Measurements from ENCODE around the gene CUBN. TPM values are rescaled to one million over a fixed set of nuclear protein-coding genes. Genes with fewer than 3 reads are reported as not detected.

The CUBN gene
- total RNA-seq, 1 experiment from 2014 or later = 0.07 TPM

- Histone ChIP-seq H3K4me2 (no peak overlapping the region), H3K27me3 (ENCODE audit: insufficient read depth, low read depth) (no peaks in the 10 kb centered on the region), H3F3A (ENCODE audit: insufficient read depth, low read depth) (no peaks in the 10 kb centered on the region), H3K9me3 (ENCODE audit: insufficient read depth, low read depth) (no peaks in the 10 kb centered on the region), H3K4me3 (no peak overlapping the region), H3K36me3 (ENCODE audit: low read depth) (no peaks in the 10 kb centered on the region), H2AFZ (no peak overlapping the region), H3K9me2 (ENCODE audit: insufficient read depth) (no peaks in the 10 kb centered on the region), H3K27ac (no peak overlapping the region), H3K79me2 (ENCODE audit: low read depth) (peaks cover 8% of the 10 kb centered on the region), H4K20me1 (ENCODE audit: insufficient read depth) (no peaks in the 10 kb centered on the region), H3K4me1 (replicated peaks; ENCODE audit: insufficient read depth) (peaks cover 4% of the 10 kb centered on the region; the same call in 1 of the 2 replicates)
- CTCF ChIA-PET = no interaction called here
- POLR2A ChIA-PET (ENCODE audit: unreplicated experiment) = interaction anchor here (0.6 kb wide), 1 partner anchor 1962 kb away, joined by 3 read pairs; no protein-coding TSS in a partner anchor
- TF ChIP-seq, protein P1, sequence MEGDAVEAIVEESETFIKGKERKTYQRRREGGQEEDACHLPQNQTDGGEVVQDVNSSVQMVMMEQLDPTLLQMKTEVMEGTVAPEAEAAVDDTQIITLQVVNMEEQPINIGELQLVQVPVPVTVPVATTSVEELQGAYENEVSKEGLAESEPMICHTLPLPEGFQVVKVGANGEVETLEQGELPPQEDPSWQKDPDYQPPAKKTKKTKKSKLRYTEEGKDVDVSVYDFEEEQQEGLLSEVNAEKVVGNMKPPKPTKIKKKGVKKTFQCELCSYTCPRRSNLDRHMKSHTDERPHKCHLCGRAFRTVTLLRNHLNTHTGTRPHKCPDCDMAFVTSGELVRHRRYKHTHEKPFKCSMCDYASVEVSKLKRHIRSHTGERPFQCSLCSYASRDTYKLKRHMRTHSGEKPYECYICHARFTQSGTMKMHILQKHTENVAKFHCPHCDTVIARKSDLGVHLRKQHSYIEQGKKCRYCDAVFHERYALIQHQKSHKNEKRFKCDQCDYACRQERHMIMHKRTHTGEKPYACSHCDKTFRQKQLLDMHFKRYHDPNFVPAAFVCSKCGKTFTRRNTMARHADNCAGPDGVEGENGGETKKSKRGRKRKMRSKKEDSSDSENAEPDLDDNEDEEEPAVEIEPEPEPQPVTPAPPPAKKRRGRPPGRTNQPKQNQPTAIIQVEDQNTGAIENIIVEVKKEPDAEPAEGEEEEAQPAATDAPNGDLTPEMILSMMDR (conservative IDR thresholded peaks at IDR 0.05) = no peak
- no peak for TF ChIP-seq EZH2 (IDR thresholded peaks at IDR 0.05; ENCODE audit: low read depth)
- no peak for DNase-seq
- no TSS peak for BruUV-seq (replicated peaks)
- intact Hi-C loops (cut with micrococcal nuclease; ENCODE audit: unreplicated experiment) = no loop called here
Observed at GRCh38 chr10:16811292-16811691, 318.3 kb downstream of the CUBN start.

GRCh38 chr10:16809074-16809718, 320.4 kb downstream of the CUBN start:
- TF ChIP-seq, protein P1 (conservative IDR thresholded peaks at IDR 0.05) = peak; percentile 48
- TF ChIP-seq EZH2 (IDR thresholded peaks at IDR 0.05; ENCODE audit: low read depth) = no peak
- H2AFZ ChIP-seq = no peak overlapping the region
- ChIA-PET POLR2A (ENCODE audit: unreplicated experiment) (no interaction called here), CTCF (no interaction called here)
- H3K27ac ChIP-seq = no peak overlapping the region
- H3K79me2 ChIP-seq (ENCODE audit: low read depth) = no peaks in the 10 kb centered on the region
- H3K9me2 ChIP-seq (ENCODE audit: insufficient read depth) = no peaks in the 10 kb centered on the region
- no peaks in the 10 kb centered on the region for H4K20me1 ChIP-seq (ENCODE audit: insufficient read depth)
- no peaks in the 10 kb centered on the region for H3K4me1 ChIP-seq (replicated peaks; ENCODE audit: insufficient read depth)
- intact Hi-C loops (cut with micrococcal nuclease; ENCODE audit: unreplicated experiment) = no loop called here
- BruUV-seq (replicated peaks) = no TSS peak
- H3K4me2 ChIP-seq = no peak overlapping the region
- no peaks in the 10 kb centered on the region for H3F3A ChIP-seq (ENCODE audit: insufficient read depth, low read depth)
- H3K36me3 ChIP-seq (ENCODE audit: low read depth) = no peaks in the 10 kb centered on the region
- no peak for DNase-seq
- no peak overlapping the region for H3K4me3 ChIP-seq
- no peaks in the 10 kb centered on the region for H3K27me3 ChIP-seq (ENCODE audit: insufficient read depth, low read depth)
- no peaks in the 10 kb centered on the region for H3K9me3 ChIP-seq (ENCODE audit: insufficient read depth, low read depth)

DNA sequence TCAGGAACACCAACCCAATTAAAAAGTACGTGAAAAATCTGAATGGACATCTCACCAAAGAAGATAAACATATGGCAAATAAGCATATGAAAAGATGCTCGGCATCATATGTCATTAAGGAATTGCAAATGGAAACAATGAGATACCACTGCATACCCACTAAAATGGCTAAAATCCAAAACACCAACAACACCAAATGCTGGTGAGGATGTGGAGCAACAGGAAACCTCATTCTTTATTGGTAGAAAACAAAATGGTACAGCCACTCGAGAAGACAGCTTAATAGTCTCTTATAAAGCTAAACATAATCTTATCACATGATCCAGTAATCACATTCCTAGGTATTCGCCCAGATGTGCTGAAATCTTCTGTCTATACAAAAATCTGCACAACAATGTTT, 325.5 kb downstream of the CUBN start:
- Histone ChIP-seq H3K4me3 (no peak overlapping the region), H2AFZ (no peak overlapping the region), H3K79me2 (ENCODE audit: low read depth) (no peaks in the 10 kb centered on the region), H3K9me3 (ENCODE audit: insufficient read depth, low read depth) (no peaks in the 10 kb centered on the region), H3K27me3 (ENCODE audit: insufficient read depth, low read depth) (no peaks in the 10 kb centered on the region), H3K4me1 (replicated peaks; ENCODE audit: insufficient read depth) (no peaks in the 10 kb centered on the region), H3K27ac (no peak overlapping the region), H4K20me1 (ENCODE audit: insufficient read depth) (no peaks in the 10 kb centered on the region), H3F3A (ENCODE audit: insufficient read depth, low read depth) (no peaks in the 10 kb centered on the region), H3K4me2 (no peak overlapping the region), H3K36me3 (ENCODE audit: low read depth) (no peaks in the 10 kb centered on the region), H3K9me2 (ENCODE audit: insufficient read depth) (no peaks in the 10 kb centered on the region)
- intact Hi-C loops (cut with micrococcal nuclease; ENCODE audit: unreplicated experiment) = no loop called here
- no peak for DNase-seq
- ChIA-PET POLR2A (ENCODE audit: unreplicated experiment) (no interaction called here), CTCF (no interaction called here)
- TF ChIP-seq EZH2 (IDR thresholded peaks at IDR 0.05; ENCODE audit: low read depth) = no peak
- TF ChIP-seq, protein P1 (conservative IDR thresholded peaks at IDR 0.05) = no peak
- BruUV-seq (replicated peaks) = no TSS peak
